Neural cell (in vitro differentiated cells): ENCODE results near the gene INPP5A. TPM values are rescaled to one million over a fixed set of nuclear protein-coding genes. Genes with fewer than 3 reads are reported as not detected.

ENCODE experiments used
- H2AFZ ChIP-seq: fragments of 200-600, 300-800 bp; sonication (generic), shearing (Covaris generic); 2 replicates; pipeline ENCODE4 v1.6.0; 2014; ENCODE audit warnings: low read depth, mild to moderate bottlenecking, antibody characterized with exemption, low read length, moderate library complexity
- H3F3A ChIP-seq: fragments of 200-600 bp; shearing (Covaris generic); 2 replicates; pipeline ENCODE4 v1.6.1; 2016; ENCODE audit warnings: mild to moderate bottlenecking, moderate library complexity, mixed read lengths, antibody characterized with exemption, low read length; ENCODE audit not compliant: insufficient read depth, poor library complexity, severe bottlenecking
- H3K27ac ChIP-seq: fragments of 200-600, 300-800 bp; sonication (generic), shearing (Covaris generic); 2 replicates; pipeline ENCODE4 v1.5.1; 2014; ENCODE audit warnings: mild to moderate bottlenecking, low read length, moderate library complexity
- H3K27me3 ChIP-seq: fragments of 300-800, 200-600 bp; sonication (generic), shearing (Covaris generic); 2 replicates; pipeline ENCODE4 v1.6.0; 2014; ENCODE audit warnings: mild to moderate bottlenecking, low read depth, low read length, moderate library complexity; ENCODE audit not compliant: insufficient read depth
- H3K36me3 ChIP-seq: fragments of 300-800, 200-600 bp; sonication (generic), shearing (Covaris generic); 2 replicates; pipeline ENCODE4 v1.5.1; 2014; ENCODE audit warnings: mild to moderate bottlenecking, antibody characterized with exemption, low read length, moderate library complexity; ENCODE audit not compliant: insufficient read depth
- H3K4me2 ChIP-seq: fragments of 300-800, 200-600 bp; sonication (generic), shearing (Covaris generic); 2 replicates; pipeline ENCODE4 v1.6.0; 2014; ENCODE audit warnings: mild to moderate bottlenecking, low read length
- H3K4me3 ChIP-seq: fragments of 300-800, 200-600 bp; sonication (generic), shearing (Covaris generic); 2 replicates; pipeline ENCODE4 v1.5.1; 2014; ENCODE audit warnings: mild to moderate bottlenecking, low read length, moderate library complexity
- H3K79me2 ChIP-seq: fragments of 200-600 bp; shearing (Covaris generic); replicated peaks from 2 replicates; pipeline ENCODE4 v1.6.0; 2014; ENCODE audit warnings: mild to moderate bottlenecking, low read length, moderate library complexity; ENCODE audit not compliant: insufficient read depth
- H3K9ac ChIP-seq: fragments of 300-800, 200-600 bp; sonication (generic), shearing (Covaris generic); 2 replicates; pipeline ENCODE4 v1.6.1; 2016; ENCODE audit warnings: mild to moderate bottlenecking, low read length, mixed read lengths
- H3K9me2 ChIP-seq: fragments of 200-600 bp; shearing (Covaris generic); 2 replicates; pipeline ENCODE4 v1.6.1; 2016; ENCODE audit warnings: mild to moderate bottlenecking, low read length, mixed read lengths; ENCODE audit not compliant: insufficient read depth
- H3K9me3 ChIP-seq: fragments of 200-600, 300-800 bp; sonication (generic), shearing (Covaris generic); 2 replicates; pipeline ENCODE4 v1.6.1; 2016; ENCODE audit warnings: mild to moderate bottlenecking, mixed run types, low read length, moderate library complexity, mixed read lengths
- H4K20me1 ChIP-seq: fragments of 200-600 bp; shearing (Covaris generic); 2 replicates; pipeline ENCODE4 v1.6.1; 2016; ENCODE audit warnings: mild to moderate bottlenecking, mixed run types; ENCODE audit not compliant: insufficient read depth
- CTCF ChIP-seq: fragments of 450-650 bp; IDR thresholded peaks from 2 replicates; pipeline ENCODE4 v1.5.1; 2014; ENCODE audit warnings: antibody characterized with exemption, mild to moderate bottlenecking, moderate library complexity; ENCODE audit not compliant: poor library complexity, severe bottlenecking
- EP300 ChIP-seq: fragments of 450-650 bp; conservative IDR thresholded peaks from 2 replicates; pipeline ENCODE4 v1.6.1; 2014; ENCODE audit warnings: antibody characterized with exemption, mild to moderate bottlenecking, moderate library complexity; ENCODE audit not compliant: poor library complexity, severe bottlenecking
- EZH2 ChIP-seq: fragments of 200-600, 300-800 bp; shearing (Covaris generic), sonication (generic); IDR thresholded peaks from 2 replicates; pipeline ENCODE4 v1.6.1; 2014; ENCODE audit warnings: antibody characterized with exemption, low read length, borderline replicate concordance, mild to moderate bottlenecking; ENCODE audit not compliant: insufficient read depth, poor library complexity, severe bottlenecking
- MXI1 ChIP-seq: fragments of 450-650 bp; conservative IDR thresholded peaks from 2 replicates; pipeline ENCODE4 v1.6.1; 2014; ENCODE audit warnings: antibody characterized with exemption, mild to moderate bottlenecking; ENCODE audit not compliant: poor library complexity, severe bottlenecking
- POLR2AphosphoS5 ChIP-seq: IDR thresholded peaks from 2 replicates; pipeline ENCODE4 v1.6.1; 2012
- RAD21 ChIP-seq: fragments of 450-650 bp; conservative IDR thresholded peaks from 2 replicates; pipeline ENCODE4 v1.6.1; 2014; ENCODE audit warnings: antibody characterized with exemption, mild to moderate bottlenecking, moderate library complexity
- REST ChIP-seq: IDR thresholded peaks from 2 replicates; pipeline ENCODE4 v1.6.1; 2012; ENCODE audit warnings: borderline replicate concordance
- SMC3 ChIP-seq: fragments of 450-650 bp; conservative IDR thresholded peaks from 2 replicates; pipeline ENCODE4 v1.6.1; 2014; ENCODE audit warnings: antibody characterized with exemption, mild to moderate bottlenecking, moderate library complexity; ENCODE audit not compliant: poor library complexity
- TAF1 ChIP-seq: IDR thresholded peaks from 2 replicates; pipeline ENCODE4 v1.6.1; 2012; ENCODE audit warnings: low read depth
- polyA plus RNA-seq: library from polyadenylated mRNA; depleted of rRNA; stranded (reverse); fragments of >200 nt; gene quantifications from 2 replicates; pipeline ENCODE4 v1.2.3, GENCODE V29; 2014

The INPP5A gene
- polyA plus RNA-seq, 1 donor from 2014 or later = 48.8 TPM

GRCh38 chr10:132564690-132565089 is 27.1 kb downstream of the INPP5A start:
- no peaks in the 10 kb centered on the region for H4K20me1 ChIP-seq
- no peaks in the 10 kb centered on the region for H3K27me3 ChIP-seq
- H3F3A ChIP-seq = no peaks in the 10 kb centered on the region
- no peak overlapping the region for H3K4me3 ChIP-seq
- no peaks in the 10 kb centered on the region for H3K79me2 ChIP-seq
- no peak for TF ChIP-seq REST
- no peak for TF ChIP-seq CTCF
- TF ChIP-seq TAF1 = no peak
- TF ChIP-seq MXI1 = no peak
- no peak for TF ChIP-seq SMC3
- no peak for TF ChIP-seq EZH2
- no peak for TF ChIP-seq RAD21
- TF ChIP-seq POLR2AphosphoS5 = no peak
- no peak for TF ChIP-seq EP300
- H3K9me2 ChIP-seq = no peaks in the 10 kb centered on the region
- no peak overlapping the region for H3K27ac ChIP-seq
- H3K9ac ChIP-seq = no peak overlapping the region
- H3K36me3 ChIP-seq = no peaks in the 10 kb centered on the region
- peaks cover 12% of the 10 kb centered on the region for H3K9me3 ChIP-seq
- no peak overlapping the region for H2AFZ ChIP-seq
- no peak overlapping the region for H3K4me2 ChIP-seq

- Histone ChIP-seq H3K4me3 (no peak overlapping the region), H3K9me3 (peaks cover 12% of the 10 kb centered on the region), H3K36me3 (no peaks in the 10 kb centered on the region), H3K9ac (no peak overlapping the region), H3K79me2 (no peaks in the 10 kb centered on the region), H4K20me1 (no peaks in the 10 kb centered on the region), H2AFZ (no peak overlapping the region), H3F3A (no peaks in the 10 kb centered on the region), H3K4me2 (no peak overlapping the region), H3K27me3 (no peaks in the 10 kb centered on the region), H3K27ac (no peak overlapping the region), H3K9me2 (no peaks in the 10 kb centered on the region)
- TF ChIP-seq EZH2 = no peak
- TF ChIP-seq TAF1 = no peak
- TF ChIP-seq SMC3 = no peak
- no peak for TF ChIP-seq CTCF
- no peak for TF ChIP-seq RAD21
- TF ChIP-seq REST = no peak
- TF ChIP-seq POLR2AphosphoS5 = no peak
- TF ChIP-seq EP300 = no peak
- TF ChIP-seq MXI1 = no peak
Observed at GRCh38 chr10:132565516-132566209, 28.1 kb downstream of the INPP5A start.
